HG03460 (cell line): ENCODE measurements around the gene PRR14L.
"Not testable (repeated sequence)": the region's sequence is repeated elsewhere in the genome, so short reads cannot be mapped to it uniquely, and the experiment has no call there.

Source experiments
- ATAC-seq: cut with Tn5 transposase; IDR thresholded peaks from one replicate; pipeline ENCODE4 v1.9.1; 2021; ENCODE audit not compliant: unreplicated experiment

The PRR14L gene

GRCh38 chr22:31742115-31742514 lies 7.8 kb downstream of the PRR14L start:
- ATAC-seq: no peak

- ATAC-seq: not testable (repeated sequence)
Measured at GRCh38 chr22:31740314-31740713, 9.6 kb downstream of the PRR14L start.

- no peak for ATAC-seq
Measured at GRCh38 chr22:31739795-31740201, 10.1 kb downstream of the PRR14L start.

- no peak for ATAC-seq
Measured at GRCh38 chr22:31738566-31738965, 11.4 kb downstream of the PRR14L start.

- ATAC-seq: no peak
Measured at GRCh38 chr22:31737932-31738331, 12.0 kb downstream of the PRR14L start.

GRCh38 chr22:31736458-31736857 lies 13.5 kb downstream of the PRR14L start:
- ATAC-seq: no peak

GRCh38 chr22:31734512-31734911 lies 15.4 kb downstream of the PRR14L start:
- ATAC-seq: no peak

- ATAC-seq: no peak
Measured at GRCh38 chr22:31733580-31734079, 16.3 kb downstream of the PRR14L start.

GRCh38 chr22:31732089-31732829 lies 17.7 kb downstream of the PRR14L start:
- ATAC-seq: no peak

GRCh38 chr22:31730344-31730711 lies 19.6 kb downstream of the PRR14L start:
- ATAC-seq: no peak

- ATAC-seq: no peak
Measured at GRCh38 chr22:31728857-31729256, 21.1 kb downstream of the PRR14L start.

GRCh38 chr22:31726692-31727091 lies 23.2 kb downstream of the PRR14L start:
- ATAC-seq: no peak

GRCh38 chr22:31723723-31724122 lies 26.2 kb downstream of the PRR14L start:
- no peak for ATAC-seq

- ATAC-seq: no peak
Measured at GRCh38 chr22:31719850-31720471, 30.0 kb downstream of the PRR14L start.

- no peak for ATAC-seq
Measured at GRCh38 chr22:31715147-31715778, 34.7 kb downstream of the PRR14L start.

- not testable (repeated sequence) for ATAC-seq
Measured at GRCh38 chr22:31711226-31711625, 38.7 kb downstream of the PRR14L start.

- ATAC-seq: no peak
Measured at GRCh38 chr22:31707519-31707918, 42.4 kb downstream of the PRR14L start.

- ATAC-seq: no peak
Measured at GRCh38 chr22:31695423-31695822, 54.5 kb downstream of the PRR14L start.

GRCh38 chr22:31694046-31694445 lies 55.9 kb downstream of the PRR14L start:
- not testable (repeated sequence) for ATAC-seq

GRCh38 chr22:31692186-31692886 lies 57.6 kb downstream of the PRR14L start:
- ATAC-seq: no peak

GRCh38 chr22:31691408-31691807 lies 58.5 kb downstream of the PRR14L start:
- no peak for ATAC-seq
